ENCODE data around the gene CMA1.
"Not testable (repeated sequence)": the region's sequence is repeated elsewhere in the genome, so short reads cannot be mapped to it uniquely, and the experiment has no call there.

Gene CMA1

GRCh38 chr14:24481622-24482324 is 26.3 kb downstream of the CMA1 start:
- DNase-seq (ENCODE audit: low spot score): peak; percentile 82
- POLR2A ChIA-PET (ENCODE audit: low non-redundant PET): no interaction called here
- CTCF ChIA-PET: interaction anchor here (0.5 to 0.9 kb wide), 5 partner anchors 43 to 229 kb away, joined by 3 to 6 read pairs (median 5); no protein-coding TSS in a partner anchor
- no peak overlapping the region for H3K27ac ChIP-seq
- TF ChIP-seq CTCF (conservative IDR thresholded peaks at IDR 0.05; ENCODE audit: low read depth): peak; percentile 77

DNA sequence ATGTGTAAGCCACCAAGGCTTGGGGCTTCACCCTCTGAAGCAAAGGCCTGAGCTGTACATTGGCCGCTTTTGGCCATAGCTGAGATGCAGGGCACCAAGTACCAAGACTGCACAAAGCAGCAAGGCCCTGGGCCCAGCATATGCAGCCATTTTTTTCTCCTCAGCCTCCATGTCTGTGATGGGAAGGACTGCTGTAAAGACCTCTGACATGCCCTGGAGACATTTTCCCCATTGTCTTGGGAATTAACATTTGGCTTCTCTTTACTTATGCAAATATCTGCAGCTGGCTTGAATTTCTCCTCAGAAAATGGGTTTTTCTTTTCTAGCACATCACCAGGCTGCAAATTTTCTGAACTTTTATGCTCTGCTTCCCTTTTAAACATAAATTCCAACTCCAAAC is 28.1 kb downstream of the CMA1 start:
- POLR2A ChIA-PET (ENCODE audit: low non-redundant PET); CTCF ChIA-PET; H3K27ac ChIP-seq; DNase-seq (ENCODE audit: low spot score): not testable (repeated sequence)

DNA sequence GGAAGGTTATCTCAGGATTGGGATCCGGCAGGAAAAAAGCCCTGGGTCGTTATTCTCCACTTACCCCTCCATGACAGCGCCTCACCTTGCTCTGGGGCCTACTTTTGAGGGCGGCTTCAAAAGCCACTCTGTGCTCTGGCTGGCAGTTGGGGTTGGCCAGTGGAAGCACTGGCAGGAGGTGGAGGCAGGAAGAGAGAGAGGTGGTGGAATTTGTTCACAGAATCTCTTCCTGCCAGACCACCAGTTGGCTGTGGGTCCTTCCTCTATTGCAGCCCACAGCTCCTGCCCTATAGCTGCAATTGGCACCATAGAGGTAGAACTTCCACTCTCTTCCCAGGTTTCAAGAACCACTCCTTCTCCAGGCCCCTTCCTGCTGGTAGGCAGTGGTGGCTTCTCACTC is 32.8 kb downstream of the CMA1 start:
- POLR2A ChIA-PET (ENCODE audit: low non-redundant PET): no interaction called here
- no peak for DNase-seq (ENCODE audit: low spot score)
- H3K27ac ChIP-seq: no peak overlapping the region
- no peak for TF ChIP-seq CTCF (conservative IDR thresholded peaks at IDR 0.05; ENCODE audit: low read depth)
- CTCF ChIA-PET: no interaction called here

DNA sequence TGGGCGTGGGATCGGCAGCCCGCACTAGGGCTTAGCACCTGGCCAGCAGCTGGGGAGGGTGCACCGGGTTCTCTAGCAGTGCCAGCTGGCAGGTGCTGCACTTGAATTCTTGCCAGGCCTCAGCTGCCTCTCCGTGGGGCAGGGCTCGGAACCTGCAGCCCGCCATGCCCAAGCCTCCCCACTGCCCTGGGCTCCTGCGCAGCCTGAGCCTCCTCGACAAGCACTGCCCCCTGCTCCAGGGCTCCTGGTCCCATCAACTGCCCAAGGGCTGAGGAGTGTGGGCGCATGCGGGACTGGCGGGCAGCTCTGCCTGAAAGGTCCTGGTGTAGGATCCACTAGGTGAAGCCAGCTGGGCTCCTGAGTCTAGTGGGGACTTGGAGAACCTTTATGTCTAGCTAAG is 34.9 kb downstream of the CMA1 start:
- H3K27ac ChIP-seq: no peak overlapping the region
- CTCF ChIA-PET: interaction anchor here (1.1 kb wide), 1 partner anchor 10 kb away, joined by 3 read pairs; no protein-coding TSS in a partner anchor
- DNase-seq (ENCODE audit: low spot score): no peak
- TF ChIP-seq CTCF (conservative IDR thresholded peaks at IDR 0.05; ENCODE audit: low read depth): no peak
- POLR2A ChIA-PET (ENCODE audit: low non-redundant PET): no interaction called here

- POLR2A ChIA-PET (ENCODE audit: low non-redundant PET); CTCF ChIA-PET; H3K27ac ChIP-seq; DNase-seq (ENCODE audit: low spot score): not testable (repeated sequence)
Observed at GRCh38 chr14:24470450-24470849, 37.6 kb downstream of the CMA1 start.

DNA sequence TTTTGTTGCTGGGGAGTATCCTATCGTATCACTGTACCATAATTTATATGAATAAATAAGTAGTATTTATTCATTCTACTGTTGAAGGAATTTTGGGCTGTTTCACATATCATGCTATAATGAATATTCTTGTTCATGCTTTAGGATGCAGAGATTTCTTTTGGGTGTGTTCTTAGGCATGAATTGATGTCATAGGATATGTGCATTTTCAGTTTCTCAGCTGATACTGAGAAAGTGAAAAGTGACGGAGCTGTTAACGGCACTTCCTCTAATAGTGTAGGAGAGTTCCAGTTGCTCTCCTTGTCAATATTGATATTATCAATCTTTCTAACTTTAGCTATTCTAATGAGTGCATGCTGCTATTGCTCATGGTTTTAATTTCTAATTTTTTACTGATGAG is 42.3 kb downstream of the CMA1 start:
- no peak for DNase-seq (ENCODE audit: low spot score)
- no peak overlapping the region for H3K27ac ChIP-seq
- TF ChIP-seq CTCF (conservative IDR thresholded peaks at IDR 0.05; ENCODE audit: low read depth): no peak
- POLR2A ChIA-PET (ENCODE audit: low non-redundant PET): no interaction called here
- CTCF ChIA-PET: interaction anchor here (0.6 kb wide), 1 partner anchor 216 kb away, joined by 5 read pairs; no protein-coding TSS in a partner anchor

DNA sequence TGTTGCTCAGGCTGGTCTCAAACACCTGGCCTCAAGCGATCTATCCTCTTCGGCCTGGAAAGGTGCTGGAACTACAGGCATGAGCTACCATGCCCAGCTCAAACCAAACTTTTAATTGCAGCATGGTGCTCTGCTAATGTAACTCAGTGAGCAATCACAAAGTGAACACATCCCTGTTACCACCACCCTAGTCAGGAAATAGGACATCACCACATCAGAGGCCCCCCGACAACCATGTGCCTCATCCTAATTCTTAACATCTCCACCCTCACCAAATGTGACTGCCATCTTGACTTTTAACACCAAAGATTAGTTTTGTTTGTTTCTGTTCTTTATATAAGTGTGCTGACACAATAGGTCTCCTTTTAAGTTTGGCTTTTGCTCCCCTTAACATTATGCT is 42.7 kb downstream of the CMA1 start:
- H3K27ac ChIP-seq: no peak overlapping the region
- DNase-seq (ENCODE audit: low spot score): no peak
- ChIA-PET POLR2A (ENCODE audit: low non-redundant PET) (no interaction called here), CTCF (interaction anchor here (0.6 kb wide), 1 partner anchor 216 kb away, joined by 5 read pairs; no protein-coding TSS in a partner anchor)
- no peak for TF ChIP-seq CTCF (conservative IDR thresholded peaks at IDR 0.05; ENCODE audit: low read depth)

Measured in RWPE1 (cell line).